MCF 10A (cell line): Measurements from ENCODE around the gene CRP. TPM values are rescaled to one million over a fixed set of nuclear protein-coding genes. Genes with fewer than 3 reads are reported as not detected.

ENCODE experiments used
- BruUV-seq: library from RNA; stranded (reverse); fragments of 400-500 nt; replicated peaks from 2 replicates; lab custom pipeline; 2021; lab: Mats Ljungman, UMichigan
- CTCF ChIA-PET: fragments of 300-600 bp; sonication (Branson Sonifier 250); formaldehyde crosslinking; extraction: SDS; loops from one replicate; lab custom pipeline; 2021; ENCODE audit warnings: antibody characterized with exemption, inconsistent platforms; lab: Yijun Ruan, JAX
- POLR2A ChIA-PET: fragments of 300-600, 350-650 bp; sonication (Branson Sonifier 250); formaldehyde crosslinking; extraction: SDS; loops from one replicate; lab custom pipeline; 2020; ENCODE audit warnings: antibody characterized with exemption, inconsistent platforms; lab: Yijun Ruan, JAX
- DNase-seq: peaks from one replicate; pipeline ENCODE4 v3.0.0-alpha.2; 2018; ENCODE audit not compliant: unreplicated experiment
- H3K27ac Mint-ChIP-seq: one replicate; pipeline ENCODE4 v1.8.0; 2022; ENCODE audit warnings: mild to moderate bottlenecking, low read depth, mixed read lengths; ENCODE audit not compliant: unreplicated experiment
- H3K27me3 Mint-ChIP-seq: one replicate; pipeline ENCODE4 v1.8.0; 2022; ENCODE audit warnings: mixed read lengths; ENCODE audit not compliant: insufficient read depth, unreplicated experiment
- H3K36me3 Mint-ChIP-seq: one replicate; pipeline ENCODE4 v1.8.0; 2022; ENCODE audit warnings: mild to moderate bottlenecking, moderate library complexity, mixed read lengths; ENCODE audit not compliant: insufficient read depth, unreplicated experiment
- H3K4me1 Mint-ChIP-seq: one replicate; pipeline ENCODE4 v1.8.0; 2022; ENCODE audit warnings: mixed read lengths; ENCODE audit not compliant: insufficient read depth, unreplicated experiment
- H3K4me3 Mint-ChIP-seq: one replicate; pipeline ENCODE4 v1.8.0; 2022; ENCODE audit warnings: mild to moderate bottlenecking, moderate library complexity, mixed read lengths; ENCODE audit not compliant: unreplicated experiment
- H3K9me3 Mint-ChIP-seq: one replicate; pipeline ENCODE4 v1.8.0; 2022; ENCODE audit warnings: mixed read lengths; ENCODE audit not compliant: unreplicated experiment
- CTCF ChIP-seq: fragments of 200-600 bp; IDR thresholded peaks from one replicate; pipeline ENCODE4 v1.8.0; 2022; ENCODE audit warnings: antibody characterized with exemption, mild to moderate bottlenecking; ENCODE audit not compliant: unreplicated experiment
- intact Hi-C: fragments of 100-400 bp; cut with micrococcal nuclease; formaldehyde crosslinking; loops from 2 replicates; pipeline ENCODE4 v1.14.1; 2022
- total RNA-seq: library from RNA; stranded (reverse); gene quantifications from 2 replicates; pipeline ENCODE4 v1.2.3, GENCODE V29; 2022

Gene CRP
- total RNA-seq, 1 experiment from 2014 or later, result 0.26 TPM

DNA sequence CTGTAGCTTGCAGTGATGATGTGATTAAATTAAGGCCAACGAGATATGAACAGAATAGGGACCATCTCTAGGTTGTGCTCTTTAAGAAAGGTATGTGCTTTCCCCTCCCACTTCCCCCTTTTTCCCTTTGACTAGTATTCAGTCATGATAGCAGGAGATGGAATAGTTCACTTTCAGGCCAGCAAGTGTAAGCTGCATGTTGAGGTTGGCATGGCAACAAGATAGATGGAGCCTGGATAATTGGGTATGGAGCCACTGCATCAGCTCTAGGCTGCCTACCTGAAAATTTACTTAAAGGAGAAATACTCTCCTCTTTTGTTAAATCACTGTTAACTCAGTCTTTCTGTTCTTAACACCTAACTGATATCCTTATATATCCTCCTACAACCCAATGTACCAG is 1.5 kb upstream of the CRP start:
- Mint-ChIP-seq H3K4me1 (no peaks in the 10 kb centered on the region), H3K27me3 (no peaks in the 10 kb centered on the region), H3K36me3 (no peaks in the 10 kb centered on the region), H3K27ac (no peak overlapping the region), H3K9me3 (peaks cover 31% of the 10 kb centered on the region), H3K4me3 (no peak overlapping the region)
- BruUV-seq, result no TSS peak
- TF ChIP-seq CTCF, result no peak
- ChIA-PET POLR2A (interaction anchor here (0.7 kb wide), 1 partner anchor 378 kb away, joined by 3 read pairs; no protein-coding TSS in a partner anchor), CTCF (interaction anchor here (0.6 to 0.8 kb wide), 4 partner anchors 9 to 503 kb away, joined by 3 to 6 read pairs (median 4); no protein-coding TSS in a partner anchor)
- DNase-seq, result no peak
- intact Hi-C loops, result no loop called here

DNA sequence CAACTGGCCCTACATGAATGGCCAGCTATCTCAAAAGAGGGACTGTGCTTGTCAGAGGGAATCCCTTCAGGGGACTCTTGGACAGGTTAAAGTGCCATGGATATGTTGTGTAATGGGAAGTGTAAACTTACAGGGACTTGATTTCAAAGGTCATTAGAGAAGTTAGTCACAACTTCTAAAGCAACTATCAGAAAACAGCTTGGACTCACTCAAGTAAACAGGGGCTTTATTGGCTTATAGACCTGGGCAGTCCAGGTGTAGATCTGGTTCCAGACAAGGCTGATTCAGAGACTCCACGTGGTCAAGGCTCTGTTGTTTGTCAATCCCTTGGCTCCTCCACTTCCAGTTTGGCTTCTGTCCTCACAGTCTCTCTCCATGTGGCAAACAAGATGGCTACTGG is 2.3 kb downstream of the CRP start:
- Mint-ChIP-seq H3K27me3 (no peaks in the 10 kb centered on the region), H3K9me3 (peaks cover 14% of the 10 kb centered on the region), H3K4me3 (no peak overlapping the region), H3K36me3 (no peaks in the 10 kb centered on the region), H3K4me1 (no peaks in the 10 kb centered on the region), H3K27ac (peak overlapping the region; percentile 24)
- ChIA-PET CTCF (interaction anchor here (0.6 kb wide), 1 partner anchor 37 kb away, joined by 3 read pairs; no protein-coding TSS in a partner anchor), POLR2A (no interaction called here)
- no TSS peak for BruUV-seq
- intact Hi-C loops, result no loop called here
- no peak for TF ChIP-seq CTCF
- DNase-seq, result no peak

- Mint-ChIP-seq H3K36me3 (no peaks in the 10 kb centered on the region), H3K4me3 (no peak overlapping the region), H3K27ac (no peak overlapping the region), H3K9me3 (no peaks in the 10 kb centered on the region), H3K27me3 (no peaks in the 10 kb centered on the region), H3K4me1 (no peaks in the 10 kb centered on the region)
- POLR2A ChIA-PET, result no interaction called here
- no peak for TF ChIP-seq CTCF
- no TSS peak for BruUV-seq
- intact Hi-C loops, result no loop called here
- DNase-seq, result no peak
- CTCF ChIA-PET, result interaction anchor here (0.6 to 1.9 kb wide), 4 partner anchors 38 to 1196 kb away, joined by 3 to 9 read pairs (median 4); no protein-coding TSS in a partner anchor
Observed at GRCh38 chr1:159707472-159708260, 6.7 kb downstream of the CRP start.

GRCh38 chr1:159705904-159706256 is 8.5 kb downstream of the CRP start:
- ChIA-PET POLR2A (interaction anchor here (1.2 kb wide), 1 partner anchor 47 kb away, joined by 4 read pairs; no protein-coding TSS in a partner anchor), CTCF (no interaction called here)
- H3K4me3 Mint-ChIP-seq, result no peak overlapping the region
- H3K27ac Mint-ChIP-seq, result no peak overlapping the region
- no peak for DNase-seq
- intact Hi-C loops, result no loop called here
- no peaks in the 10 kb centered on the region for H3K9me3 Mint-ChIP-seq
- no peak for TF ChIP-seq CTCF
- H3K4me1 Mint-ChIP-seq, result no peaks in the 10 kb centered on the region
- BruUV-seq, result no TSS peak
- H3K36me3 Mint-ChIP-seq, result no peaks in the 10 kb centered on the region
- no peaks in the 10 kb centered on the region for H3K27me3 Mint-ChIP-seq
